GM18907 (cell line): ENCODE data around the gene FNIP2.
"Not testable (repeated sequence)": the region's sequence is repeated elsewhere in the genome, so short reads cannot be mapped to it uniquely, and the experiment has no call there.

Experiments used
- ATAC-seq: cut with Tn5 transposase; IDR thresholded peaks from one replicate; pipeline ENCODE4 v1.9.1; 2021; ENCODE audit warnings: mild to moderate bottlenecking, moderate library complexity; ENCODE audit not compliant: unreplicated experiment

Gene FNIP2

DNA sequence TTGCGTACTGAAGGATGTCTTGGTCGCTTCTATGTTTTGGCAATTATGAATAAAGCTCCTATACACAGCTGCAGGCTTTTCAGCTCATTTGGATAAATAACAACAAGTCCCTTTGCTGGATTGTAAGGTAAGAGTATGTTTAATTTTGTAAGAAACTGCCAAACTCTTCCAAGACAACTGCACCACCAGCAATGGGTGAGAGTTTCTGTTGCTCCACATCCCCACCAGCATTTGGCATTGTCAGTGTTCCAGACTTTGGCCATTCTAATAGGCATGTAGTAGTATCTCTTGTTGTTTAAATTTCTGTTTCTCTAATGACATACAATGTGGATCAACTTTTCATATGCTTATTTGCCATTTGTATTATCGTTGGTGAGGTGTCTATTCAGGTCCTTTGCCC is 44.3 kb downstream of the FNIP2 start:
- ATAC-seq, result no peak

- ATAC-seq, result no peak
Observed at GRCh38 chr4:158814207-158814606, 45.4 kb downstream of the FNIP2 start.

GRCh38 chr4:158814636-158815330 is 46.0 kb downstream of the FNIP2 start:
- no peak for ATAC-seq

GRCh38 chr4:158816955-158817354 is 48.1 kb downstream of the FNIP2 start:
- ATAC-seq, result no peak

GRCh38 chr4:158817562-158818296 is 48.9 kb downstream of the FNIP2 start:
- ATAC-seq, result peak; percentile 67

DNA sequence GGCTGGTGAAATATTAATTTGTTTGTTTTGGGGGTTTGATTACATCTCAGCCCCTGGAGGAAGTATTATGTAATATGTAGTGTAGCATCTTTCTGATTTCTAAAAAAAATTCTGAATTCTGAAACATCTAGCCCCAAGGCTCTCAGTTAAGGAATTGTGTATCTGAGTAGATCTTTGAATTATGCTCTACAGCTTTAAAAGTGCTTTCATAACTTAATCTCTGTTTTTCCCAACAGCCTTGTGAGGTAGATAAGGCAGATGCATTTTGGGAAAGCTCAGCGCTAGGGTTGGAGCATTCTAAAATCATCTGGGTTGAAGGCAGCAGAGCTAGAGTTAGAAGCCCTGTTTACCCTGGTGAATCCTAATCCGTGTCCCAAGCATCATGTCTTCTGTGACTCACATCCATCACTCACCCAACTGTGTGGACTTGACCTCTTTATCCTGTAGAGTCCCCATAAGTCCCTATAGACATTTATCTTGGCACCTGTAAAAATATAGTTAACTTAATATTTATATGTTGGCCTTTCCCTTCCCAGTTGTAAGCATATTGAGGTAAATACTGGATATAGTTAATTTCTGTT is 49.8 kb downstream of the FNIP2 start:
- ATAC-seq, result no peak

- ATAC-seq, result no peak
Observed at GRCh38 chr4:158819942-158820786, 51.3 kb downstream of the FNIP2 start.

- ATAC-seq, result peak; percentile 37
Observed at GRCh38 chr4:158821228-158821971, 52.6 kb downstream of the FNIP2 start.

DNA sequence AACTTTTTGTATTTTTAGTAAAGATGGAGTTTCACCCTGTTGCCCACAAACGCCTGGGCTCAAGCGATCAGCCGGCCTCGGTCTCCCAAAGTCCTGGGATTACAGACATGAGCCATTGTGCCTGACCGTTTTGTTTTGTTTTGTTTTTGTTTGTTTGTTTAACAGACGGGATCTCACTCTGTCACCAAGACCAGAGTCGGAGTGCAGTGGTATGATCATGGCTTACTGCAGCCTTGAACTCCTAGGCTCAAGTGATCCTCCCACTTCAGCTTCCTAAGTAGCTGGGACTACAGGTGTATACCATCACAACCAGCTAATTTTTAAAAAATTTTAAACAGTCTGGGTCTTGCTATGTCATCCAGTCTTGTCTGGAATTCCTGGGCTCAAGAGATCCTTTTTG is 53.5 kb downstream of the FNIP2 start:
- no peak for ATAC-seq

DNA sequence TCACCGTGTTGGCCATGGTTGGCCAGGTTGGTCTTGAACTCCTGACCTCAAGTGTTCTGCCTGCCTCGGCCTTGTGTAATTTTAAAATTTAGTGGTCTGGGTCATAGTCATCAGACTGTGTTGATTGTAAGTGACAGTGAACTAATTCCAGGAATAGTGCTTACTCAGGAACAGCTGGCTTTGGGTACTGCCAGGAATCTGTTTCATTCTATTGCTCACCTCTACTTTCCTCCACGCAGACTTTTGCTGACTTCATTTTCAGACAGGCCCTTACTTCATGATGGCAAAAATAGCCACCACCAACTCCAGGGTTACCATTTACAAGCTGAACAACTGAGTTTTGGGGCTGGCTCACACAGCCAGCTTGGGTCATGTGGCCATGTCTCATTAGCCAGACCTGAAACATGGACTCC is 54.6 kb downstream of the FNIP2 start:
- ATAC-seq, result peak; percentile 33

DNA sequence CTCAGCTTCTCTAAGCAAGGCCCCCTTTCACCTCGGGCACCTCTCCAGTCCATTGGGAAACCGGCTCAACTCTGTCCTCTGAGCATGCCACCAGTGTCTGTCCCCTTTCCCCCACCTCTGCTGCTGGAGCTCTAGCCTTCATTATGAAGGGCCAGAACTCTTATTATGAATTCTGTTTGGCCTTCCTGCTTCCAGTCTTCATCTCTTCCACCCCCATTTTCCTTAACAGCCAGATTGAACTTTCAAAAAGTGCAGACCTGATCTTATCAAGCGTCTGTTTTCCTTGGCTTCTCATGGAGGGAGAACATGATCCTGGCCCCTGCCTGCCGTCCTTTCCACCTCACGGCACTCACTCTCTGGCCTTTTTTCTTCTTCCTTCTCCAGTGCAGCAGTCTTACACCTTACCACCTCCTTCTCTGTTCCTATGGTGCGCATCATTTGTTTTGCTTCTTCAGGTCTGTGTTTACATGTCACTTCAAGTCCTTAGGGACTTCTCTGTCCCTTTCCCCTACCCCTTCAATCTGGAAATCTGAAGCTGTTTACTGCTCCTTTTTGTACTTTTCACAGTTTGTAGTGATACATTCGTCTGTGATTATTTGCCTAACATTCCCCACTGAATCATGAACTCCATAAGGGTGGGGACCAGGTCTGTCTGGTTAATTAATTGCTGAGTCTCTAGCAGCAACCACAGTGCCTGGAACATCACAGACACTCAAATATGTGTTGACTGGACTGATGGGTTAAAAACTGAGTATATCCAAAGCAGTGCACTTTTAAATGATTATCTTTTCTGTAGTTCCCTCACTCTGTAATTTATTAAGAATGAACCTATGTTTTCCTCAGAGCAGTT is 55.8 kb downstream of the FNIP2 start:
- ATAC-seq, result peak; percentile 19

- ATAC-seq, result peak; percentile 1
Observed at GRCh38 chr4:158825433-158826036, 56.7 kb downstream of the FNIP2 start.

GRCh38 chr4:158826057-158826456 is 57.2 kb downstream of the FNIP2 start:
- ATAC-seq, result peak; percentile 70

DNA sequence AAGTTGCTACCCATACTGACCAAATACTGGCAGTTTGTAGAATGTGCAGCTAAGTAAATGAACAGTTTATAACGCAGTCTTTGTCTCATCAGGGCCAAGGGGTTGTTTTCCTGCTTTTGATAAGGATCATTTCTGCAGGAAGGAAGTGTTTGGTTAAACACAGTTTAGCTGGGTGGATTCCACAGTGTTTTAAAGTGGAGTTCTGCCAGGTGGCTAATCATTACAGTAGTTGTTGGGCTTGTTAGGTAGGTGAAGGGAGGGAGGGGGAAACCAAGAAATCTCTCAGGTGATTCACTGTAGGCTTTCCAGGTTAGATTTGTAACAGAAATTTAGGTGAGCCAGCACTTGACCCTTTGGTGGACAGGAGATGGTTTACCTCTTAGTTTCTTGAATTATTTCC is 58.1 kb downstream of the FNIP2 start:
- peak; percentile 44 for ATAC-seq

DNA sequence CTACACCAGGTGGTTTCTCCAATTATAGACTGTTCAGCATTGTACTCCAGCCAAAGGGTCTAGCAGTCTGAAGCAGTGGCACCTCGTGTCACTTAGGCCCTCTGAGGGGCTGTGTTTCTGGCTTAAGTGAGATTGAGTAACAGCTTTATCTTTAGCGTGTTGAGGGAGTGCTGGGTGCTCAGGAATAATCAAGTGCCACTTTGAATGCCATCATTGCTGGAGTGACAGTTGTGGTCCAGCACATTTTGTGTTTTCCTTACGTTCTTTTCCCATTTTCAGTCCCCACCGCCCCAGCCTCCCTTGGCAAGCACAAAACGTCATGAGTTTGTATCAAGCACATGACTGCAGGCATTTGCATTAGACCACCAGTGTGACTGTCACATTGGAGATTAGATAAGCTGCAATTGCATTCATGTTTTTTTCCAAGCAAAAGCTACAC is 58.7 kb downstream of the FNIP2 start:
- ATAC-seq, result no peak

GRCh38 chr4:158828151-158828550 is 59.3 kb downstream of the FNIP2 start:
- ATAC-seq, result not testable (repeated sequence)

GRCh38 chr4:158829254-158829653 is 60.4 kb downstream of the FNIP2 start:
- no peak for ATAC-seq

DNA sequence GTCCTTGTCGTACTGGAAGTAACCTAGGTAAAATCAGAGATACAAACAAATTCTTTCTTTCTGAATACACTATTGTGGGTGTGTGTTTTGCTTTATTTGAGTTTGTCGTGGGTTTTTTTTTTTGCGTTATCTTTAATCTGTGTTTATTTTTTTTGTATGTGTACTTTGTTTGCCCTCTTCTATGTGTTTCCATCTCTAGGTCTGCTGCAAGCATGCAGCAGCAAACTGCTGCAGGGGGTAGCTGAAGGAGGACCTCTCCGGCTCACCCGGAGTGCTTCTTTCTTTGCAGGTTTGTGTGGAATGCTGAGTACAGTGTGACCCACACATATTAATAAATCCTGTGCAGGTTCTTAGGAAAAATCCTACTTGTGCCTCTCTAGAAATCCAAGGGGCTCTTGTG is 64.8 kb downstream of the FNIP2 start:
- ATAC-seq, result no peak
